SK-N-SH (cell line): ENCODE measurements around the gene ENKD1. TPM values are rescaled to one million over a fixed set of nuclear protein-coding genes. Genes with fewer than 3 reads are reported as not detected.
"Not testable (repeated sequence)": the region's sequence is repeated elsewhere in the genome, so short reads cannot be mapped to it uniquely, and the experiment has no call there.

Experiments
- CTCF ChIA-PET: fragments of 300-600, 350-600 bp; formaldehyde crosslinking; extraction: SDS; loops from one replicate; lab custom pipeline; 2021; lab: Yijun Ruan, JAX
- POLR2A ChIA-PET: fragments of 350-600 bp; sonication (Branson Sonifier 250); formaldehyde crosslinking; extraction: SDS; loops from one replicate; lab custom pipeline; 2020; ENCODE audit warnings: antibody characterized with exemption, inconsistent platforms; lab: Yijun Ruan, JAX
- DNase-seq: peaks from one replicate; pipeline ENCODE4 v3.0.0; 2012
- H2AFZ ChIP-seq: fragments of 200-600 bp; sonication (generic); 2 replicates; pipeline ENCODE4 v1.8.1; 2016; ENCODE audit warnings: antibody characterized with exemption, mild to moderate bottlenecking, low read depth
- H3F3A ChIP-seq: fragments of 200-600 bp; sonication (generic); replicated peaks from 2 replicates; pipeline ENCODE3; 2016; ENCODE audit warnings: antibody characterized with exemption, mild to moderate bottlenecking; ENCODE audit not compliant: insufficient read depth
- H3K27ac ChIP-seq, 2 experiments: fragments of 200-500 bp in 1 of 2; fragments of 200-600 bp in 1 of 2; sonication (Bioruptor generic) in 1 of 2; sonication (generic), shearing (Covaris generic) in 1 of 2; 2 replicates each; pipeline versions ENCODE4 v1.5.1 to v1.6.1; 2014 to 2016; ENCODE audit warnings: low read depth in 2 of 2, inconsistent platforms in 1 of 2, low read length in 1 of 2, mild to moderate bottlenecking in 1 of 2, mixed read lengths in 1 of 2
- H3K27me3 ChIP-seq: fragments of 200-600 bp; sonication (generic), shearing (Covaris generic); 2 replicates; pipeline ENCODE4 v1.6.1; 2016; ENCODE audit warnings: mixed run types; ENCODE audit not compliant: insufficient read depth
- H3K36me3 ChIP-seq, 2 experiments: fragments of 200-500 bp in 1 of 2; fragments of 200-600 bp in 1 of 2; sonication (Bioruptor generic) in 1 of 2; sonication (generic) in 1 of 2; replicated peaks in 1 of 2; 2 replicates each; pipeline versions ENCODE3 to v1.5.1; 2014 to 2016; ENCODE audit warnings: low read length in 1 of 2, mild to moderate bottlenecking in 1 of 2; ENCODE audit not compliant: insufficient read depth in 2 of 2, control insufficient read depth in 1 of 2
- H3K4me1 ChIP-seq, 2 experiments: fragments of 200-500 bp in 1 of 2; fragments of 200-600 bp in 1 of 2; sonication (Bioruptor generic) in 1 of 2; sonication (generic), shearing (Covaris generic) in 1 of 2; 2 replicates each; pipeline versions ENCODE4 v1.5.1 to v1.6.1; 2014 to 2016; ENCODE audit warnings: low read depth in 1 of 2, low read length in 1 of 2, mixed run types in 1 of 2; ENCODE audit not compliant: insufficient read depth in 2 of 2, control insufficient read depth in 1 of 2
- H3K4me2 ChIP-seq: fragments of 200-600 bp; sonication (generic), shearing (Covaris generic); 2 replicates; pipeline ENCODE4 v1.6.1; 2017; ENCODE audit warnings: mixed run types
- H3K4me3 ChIP-seq, 2 experiments: fragments of 200-500 bp in 1 of 2; fragments of 200-600 bp in 1 of 2; sonication (Bioruptor generic) in 1 of 2; sonication (generic), shearing (Covaris generic) in 1 of 2; 2 replicates each; pipeline versions ENCODE4 v1.5.1 to v1.8.1; 2014 to 2016; ENCODE audit warnings: low read depth in 2 of 2, inconsistent platforms in 1 of 2, low read length in 1 of 2, mild to moderate bottlenecking in 1 of 2, mixed read lengths in 1 of 2, moderate library complexity in 1 of 2
- H3K79me2 ChIP-seq: fragments of 200-600 bp; sonication (generic); 2 replicates; pipeline ENCODE4 v1.8.1; 2017; ENCODE audit warnings: mild to moderate bottlenecking; ENCODE audit not compliant: insufficient read depth
- H3K9ac ChIP-seq: fragments of 200-600 bp; sonication (generic); 2 replicates; pipeline ENCODE4 v1.6.1; 2017; ENCODE audit warnings: mixed run types
- H3K9me2 ChIP-seq: fragments of 200-600 bp; sonication (generic); 2 replicates; pipeline ENCODE4 v1.6.1; 2017; ENCODE audit warnings: mixed run types
- H3K9me3 ChIP-seq: fragments of 200-600 bp; sonication (generic); 2 replicates; pipeline ENCODE4 v1.6.1; 2017; ENCODE audit warnings: mixed run types, mild to moderate bottlenecking, moderate library complexity
- H4K20me1 ChIP-seq: fragments of 200-600 bp; sonication (generic); 2 replicates; pipeline ENCODE4 v1.6.1; 2017; ENCODE audit warnings: mild to moderate bottlenecking, mixed run types; ENCODE audit not compliant: insufficient read depth
- CHD2 ChIP-seq: fragments of 150-350 bp; IDR thresholded peaks from 2 replicates; pipeline ENCODE4 v1.6.1; 2018; ENCODE audit warnings: low read length; ENCODE audit not compliant: partially characterized antibody
- EZH2phosphoT487 ChIP-seq: fragments of 200-600 bp; sonication (generic); IDR thresholded peaks from 2 replicates; pipeline ENCODE4 v1.6.1; 2017; ENCODE audit warnings: low read depth, mixed run types, mild to moderate bottlenecking, antibody characterized with exemption, moderate library complexity, borderline replicate concordance
- FOXJ3 ChIP-seq: sonication (generic); formaldehyde crosslinking; IDR thresholded peaks from 2 replicates; pipeline ENCODE4 v1.5.1; 2020; ENCODE audit warnings: mild to moderate bottlenecking, missing genetic modification reagents
- GABPA ChIP-seq: IDR thresholded peaks from 2 replicates; pipeline ENCODE4 v1.4.0; 2012; ENCODE audit warnings: low read depth, mild to moderate bottlenecking
- JUND ChIP-seq: IDR thresholded peaks from 2 replicates; pipeline ENCODE4 v1.4.0; 2012
- MXI1 ChIP-seq: IDR thresholded peaks from 2 replicates; pipeline ENCODE4 v1.6.1; 2012; ENCODE audit warnings: mild to moderate bottlenecking, low read depth, low read length, improper control_type of control experiment
- NRF1 ChIP-seq: IDR thresholded peaks from 2 replicates; pipeline ENCODE4 v1.6.1; 2012; ENCODE audit warnings: low read depth, mild to moderate bottlenecking, low read length
- POLR2AphosphoS5 ChIP-seq: IDR thresholded peaks from 2 replicates; pipeline ENCODE4 v1.6.1; 2012; ENCODE audit warnings: low read depth, low read length
- TEAD4 ChIP-seq: IDR thresholded peaks from 2 replicates; pipeline ENCODE4 v1.4.0; 2012; ENCODE audit warnings: mild to moderate bottlenecking, borderline replicate concordance; ENCODE audit not compliant: insufficient read depth
- USF2 ChIP-seq: fragments of 150-350 bp; IDR thresholded peaks from 2 replicates; pipeline ENCODE4 v1.6.1; 2017; ENCODE audit warnings: antibody characterized with exemption, low read length, low read depth, borderline replicate concordance
- ZBTB33 ChIP-seq: IDR thresholded peaks from 2 replicates; pipeline ENCODE4 v1.4.0; 2012; ENCODE audit warnings: low read depth, borderline replicate concordance
- WGBS: methylation state at CpG from one replicate; pipeline ENCODE4 v1.1.6; 2017; ENCODE audit warnings: low lambda C conversion rate; 5-methylcytosine and 5-hydroxymethylcytosine counted together
- polyA plus RNA-seq, 3 experiments: library from polyadenylated mRNA; depleted of rRNA; stranded (reverse); fragments of >200 nt; gene quantifications; 2 replicates each; pipeline ENCODE4 v1.2.3, GENCODE V29; 2012

Gene ENKD1
- polyA plus RNA-seq, 1 of the 3 experiments (the other 2 are of a cell fraction), result 21.0 TPM

GRCh38 chr16:67694611-67695010, 28.1 kb upstream of the ENKD1 start:
- Histone ChIP-seq H3K27ac (no peak overlapping the region), H3K79me2 (peaks cover 54% of the 10 kb centered on the region), H3F3A (no peaks in the 10 kb centered on the region), H3K4me2 (no peak overlapping the region)
- CTCF ChIA-PET, result interaction anchor here (0.7 to 1.0 kb wide), 2 partner anchors 11 to 22 kb away, joined by 3 read pairs; no protein-coding TSS in a partner anchor
- 87% methylated on average over 2 of the region's 2 CpGs for WGBS
- POLR2A ChIA-PET, result no interaction called here
- DNase-seq, result no peak
- no peak for TF ChIP-seq POLR2AphosphoS5
- no peak for TF ChIP-seq GABPA
- TF ChIP-seq FOXJ3, result no peak
- TF ChIP-seq CHD2, result no peak
- TF ChIP-seq, all 33 proteins: peak for 0
- no peak overlapping the region for H2AFZ ChIP-seq
- peaks cover 5% of the 10 kb centered on the region; the same call in 1 of the 2 replicates for H3K9me3 ChIP-seq
- no peaks in the 10 kb centered on the region for H3K4me1 ChIP-seq
- H3K9me2 ChIP-seq, result no peaks in the 10 kb centered on the region
- H3K9ac ChIP-seq, result no peak overlapping the region
- no peaks in the 10 kb centered on the region for H4K20me1 ChIP-seq
- H3K36me3 ChIP-seq, result peaks cover 0 to 24% of the 10 kb centered on the region in 2 experiments
- H3K4me3 ChIP-seq, result no peak overlapping the region
- H3K27me3 ChIP-seq, result no peaks in the 10 kb centered on the region

- DNase-seq, H2AFZ ChIP-seq, H3K27me3 ChIP-seq, H3K9ac ChIP-seq, H3K9me3 ChIP-seq, H3K4me3 ChIP-seq, H3K9me2 ChIP-seq, H3K27ac ChIP-seq, POLR2A ChIA-PET, H3K4me1 ChIP-seq, H4K20me1 ChIP-seq, H3F3A ChIP-seq, H3K4me2 ChIP-seq: not testable (repeated sequence)
- Histone ChIP-seq H3K79me2 (peaks cover 51% of the 10 kb centered on the region), H3K36me3 (peaks cover 0 to 15% of the 10 kb centered on the region in 2 experiments)
- CTCF ChIA-PET, result interaction anchor here (1.0 kb wide), 1 partner anchor 173 kb away, joined by 3 read pairs; no protein-coding TSS in a partner anchor
- 96% methylated on average over 8 of the region's 8 CpGs for WGBS
These were observed 27.2 kb upstream of the ENKD1 start for GRCh38 chr16:67693517-67694285.

GRCh38 chr16:67685388-67686112, 19.0 kb upstream of the ENKD1 start:
- H3K36me3 ChIP-seq, result peaks cover 14 to 20% of the 10 kb centered on the region in 2 experiments
- H3F3A ChIP-seq, result peaks cover 4% of the 10 kb centered on the region
- no peak overlapping the region for H2AFZ ChIP-seq
- ChIA-PET POLR2A (no interaction called here), CTCF (interaction anchor here (1.3 to 1.8 kb wide), 2 partner anchors 13 to 131 kb away, joined by 4 to 6 read pairs; no protein-coding TSS in a partner anchor)
- WGBS, result 91% methylated on average over 13 of the region's 17 CpGs
- H3K27me3 ChIP-seq, result no peaks in the 10 kb centered on the region
- H3K27ac ChIP-seq, result no peak overlapping the region
- no peak overlapping the region for H3K4me2 ChIP-seq
- no peaks in the 10 kb centered on the region for H4K20me1 ChIP-seq
- H3K9ac ChIP-seq, result no peak overlapping the region
- peaks cover 10% of the 10 kb centered on the region; the same call in 1 of the 2 replicates for H3K79me2 ChIP-seq
- no peaks in the 10 kb centered on the region for H3K9me2 ChIP-seq
- H3K9me3 ChIP-seq, result no peaks in the 10 kb centered on the region
- no peak overlapping the region for H3K4me3 ChIP-seq
- H3K4me1 ChIP-seq, result no peaks in the 10 kb centered on the region
- TF ChIP-seq MXI1 (no peak), JUND (no peak), GABPA (no peak), TEAD4 (no peak), NRF1 (no peak), ZBTB33 (no peak), USF2 (no peak), EZH2phosphoT487 (no peak)
- DNase-seq, result no peak
